ENCODE data around the gene MEAK7.

Gene MEAK7

DNA sequence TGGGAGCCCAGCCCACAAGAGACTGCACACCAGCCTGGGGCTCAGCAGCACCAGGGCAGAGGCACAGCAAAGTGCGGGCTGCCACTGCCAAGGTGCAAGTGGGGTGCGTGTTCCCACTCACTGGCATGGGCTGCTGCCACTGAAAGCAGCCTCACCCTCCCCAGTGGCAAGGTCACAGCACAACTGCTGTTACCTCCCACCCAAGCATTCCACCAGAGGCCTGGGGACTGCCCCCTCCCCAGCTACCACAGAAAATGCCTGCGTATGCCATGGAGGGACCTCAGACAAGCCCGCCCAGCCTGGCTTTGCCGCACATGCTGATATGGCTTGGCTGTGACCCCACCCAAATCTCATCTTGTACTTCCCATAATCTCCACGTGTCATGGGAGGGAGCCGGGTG is 33.1 kb downstream of the MEAK7 start:
- no peak for DNase-seq (ENCODE audit: low read depth in 2 of 3, low spot score in 1 of 3)

DNA sequence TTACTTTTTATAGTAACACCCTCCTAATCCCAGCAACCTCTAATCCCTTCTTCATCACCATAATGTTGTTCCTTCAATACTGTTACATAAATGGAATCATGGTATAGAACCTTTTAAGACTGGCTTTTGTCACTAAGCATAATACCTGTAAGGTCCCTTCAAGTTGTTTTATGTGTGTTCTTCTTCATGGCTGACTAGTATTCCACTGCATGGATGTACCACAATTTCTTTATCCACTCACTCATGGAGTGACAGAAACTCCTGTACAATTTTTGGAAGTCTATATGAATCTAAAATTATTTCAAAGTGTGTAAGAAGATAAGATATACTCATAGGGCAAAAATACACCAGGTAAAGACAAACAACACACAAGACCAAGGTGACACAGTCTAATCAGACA is 36.8 kb downstream of the MEAK7 start:
- DNase-seq (ENCODE audit: low read depth in 2 of 3, low spot score in 1 of 3) = no peak

DNA sequence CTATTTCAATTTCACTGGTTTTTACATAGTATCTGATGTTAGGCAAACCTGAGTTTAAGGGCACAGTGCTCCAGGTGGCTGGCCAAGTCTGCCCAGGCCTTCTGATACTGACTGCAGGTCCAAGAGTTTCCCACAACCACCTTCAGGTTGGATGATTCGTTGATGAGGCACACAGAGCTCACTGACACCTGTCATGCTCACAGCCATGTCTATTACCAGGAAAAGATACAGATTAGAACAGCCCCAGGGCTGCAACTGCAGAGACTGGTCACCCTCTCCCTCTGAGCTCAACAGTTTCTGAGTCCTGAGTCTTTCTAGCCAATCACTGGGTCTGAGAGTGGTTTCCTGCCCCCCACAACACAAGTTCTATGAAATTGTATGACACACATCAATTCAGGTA is 37.2 kb downstream of the MEAK7 start:
- DNase-seq (ENCODE audit: low read depth in 2 of 3, low spot score in 1 of 3) = no peak

DNA sequence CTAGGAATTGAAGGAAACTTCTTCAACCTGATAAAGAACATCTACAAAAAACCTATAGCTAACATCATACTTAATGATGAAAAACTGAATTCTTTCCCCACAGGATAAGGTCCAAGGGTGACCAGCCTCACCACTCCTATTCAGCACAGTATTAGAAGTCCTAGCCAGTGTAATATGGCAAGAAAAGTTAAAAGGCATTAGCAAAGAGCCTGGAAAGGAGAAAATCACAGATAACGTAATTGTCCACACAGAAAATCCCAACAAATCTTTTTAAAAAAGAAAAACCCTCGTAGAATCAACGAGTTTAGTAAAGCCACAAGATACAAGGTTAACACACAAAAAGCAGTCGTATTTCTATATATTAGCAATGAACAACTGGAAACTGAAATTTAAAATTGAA is 37.8 kb downstream of the MEAK7 start:
- DNase-seq (ENCODE audit: low read depth in 2 of 3, low spot score in 1 of 3) = no peak

- no peak for DNase-seq (ENCODE audit: low read depth in 2 of 3, low spot score in 1 of 3)
These were observed 39.3 kb downstream of the MEAK7 start for GRCh38 chr16:84465154-84465553.

DNA sequence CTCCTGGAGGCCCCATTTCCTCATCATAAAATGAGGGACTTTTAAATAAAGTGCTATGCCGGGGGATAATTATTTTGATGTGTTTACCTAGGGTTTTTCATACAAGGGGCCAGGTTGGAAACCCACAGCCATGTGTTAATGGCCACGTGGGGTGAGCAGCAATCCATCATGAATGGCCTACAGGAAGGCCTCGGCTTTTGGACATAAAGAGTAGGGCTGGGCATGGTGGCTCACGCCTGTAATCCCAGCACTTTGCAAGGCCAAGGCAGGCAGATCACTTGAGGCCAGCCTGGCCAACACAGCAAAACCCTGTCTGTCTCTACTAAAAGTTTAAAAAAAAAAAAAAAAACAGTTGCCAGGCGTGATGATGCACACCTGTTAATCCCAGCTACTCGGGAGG is 40.3 kb downstream of the MEAK7 start:
- no peak for DNase-seq (ENCODE audit: low read depth in 2 of 3, low spot score in 1 of 3)

DNA sequence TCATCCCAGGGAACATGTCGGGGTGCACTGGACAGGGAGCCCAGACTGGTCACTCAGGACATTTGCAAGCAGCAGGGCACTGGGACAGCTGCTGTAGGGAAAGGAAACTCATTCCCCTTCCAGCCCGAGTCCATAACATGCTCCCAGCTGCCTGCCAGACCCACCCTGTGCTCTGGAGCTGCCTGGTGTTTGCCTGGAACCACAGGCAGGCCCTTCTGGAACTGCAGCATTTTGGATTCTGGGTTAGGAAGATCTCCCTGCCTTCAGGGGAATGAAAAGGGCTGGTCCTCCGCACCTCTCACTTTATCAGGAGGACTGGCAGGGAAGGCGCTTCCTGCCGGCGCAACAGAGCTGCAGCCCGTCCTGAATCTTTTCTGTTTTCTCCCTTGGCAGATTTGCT is 41.2 kb downstream of the MEAK7 start:
- DNase-seq (ENCODE audit: low read depth in 2 of 3, low spot score in 1 of 3) = no peak

DNA sequence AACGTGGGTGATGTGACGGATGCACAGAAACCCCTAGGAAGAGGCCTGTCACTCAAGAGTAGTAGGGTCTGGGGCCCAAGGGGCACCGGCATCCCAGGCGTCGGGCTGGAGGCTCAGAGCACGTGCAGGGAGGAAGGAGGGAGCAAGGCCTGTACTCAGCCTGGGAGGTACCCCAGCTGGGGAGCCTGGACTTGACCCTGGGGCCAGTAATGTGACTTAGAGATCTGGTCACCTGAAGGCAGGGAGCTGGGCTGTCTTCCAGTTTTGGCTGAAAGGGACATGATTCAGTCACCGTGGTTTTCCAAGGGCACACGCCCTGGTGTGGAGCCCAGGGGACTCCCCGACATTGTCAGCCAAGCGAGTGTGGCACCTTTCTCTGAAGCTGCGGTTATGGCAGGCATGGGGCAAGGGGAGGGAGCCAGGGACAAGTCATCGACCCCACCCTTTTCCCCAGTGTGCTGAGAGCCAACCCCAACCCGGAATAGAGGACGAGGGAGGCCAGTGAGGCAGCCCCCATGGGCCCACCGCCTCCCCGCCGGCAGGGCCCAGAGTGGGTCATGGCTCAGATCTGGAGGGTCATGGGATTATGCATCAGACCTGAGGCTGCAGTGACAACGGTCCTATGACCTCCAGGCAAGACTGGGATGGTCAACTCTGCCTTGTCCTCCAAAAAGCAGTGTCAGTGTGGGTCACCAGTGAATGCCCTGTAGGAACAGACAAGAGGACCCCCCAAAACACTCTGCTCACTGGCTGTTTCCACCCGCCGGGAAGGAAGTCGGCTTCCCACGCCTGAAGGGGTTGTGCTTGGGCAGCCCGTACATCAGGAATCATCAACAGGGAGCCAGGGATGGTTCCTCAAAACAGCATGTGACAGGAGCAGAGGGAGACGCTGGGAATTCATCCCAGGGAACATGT is 41.9 kb downstream of the MEAK7 start:
- DNase-seq (ENCODE audit: low read depth in 2 of 3, low spot score in 1 of 3) = no peak

- no peak for DNase-seq (ENCODE audit: low read depth in 2 of 3, low spot score in 1 of 3)
These were observed 42.8 kb downstream of the MEAK7 start for GRCh38 chr16:84461413-84462295.

- no peak for DNase-seq (ENCODE audit: low read depth in 2 of 3, low spot score in 1 of 3)
These were observed 43.4 kb downstream of the MEAK7 start for GRCh38 chr16:84461029-84461412.

DNA sequence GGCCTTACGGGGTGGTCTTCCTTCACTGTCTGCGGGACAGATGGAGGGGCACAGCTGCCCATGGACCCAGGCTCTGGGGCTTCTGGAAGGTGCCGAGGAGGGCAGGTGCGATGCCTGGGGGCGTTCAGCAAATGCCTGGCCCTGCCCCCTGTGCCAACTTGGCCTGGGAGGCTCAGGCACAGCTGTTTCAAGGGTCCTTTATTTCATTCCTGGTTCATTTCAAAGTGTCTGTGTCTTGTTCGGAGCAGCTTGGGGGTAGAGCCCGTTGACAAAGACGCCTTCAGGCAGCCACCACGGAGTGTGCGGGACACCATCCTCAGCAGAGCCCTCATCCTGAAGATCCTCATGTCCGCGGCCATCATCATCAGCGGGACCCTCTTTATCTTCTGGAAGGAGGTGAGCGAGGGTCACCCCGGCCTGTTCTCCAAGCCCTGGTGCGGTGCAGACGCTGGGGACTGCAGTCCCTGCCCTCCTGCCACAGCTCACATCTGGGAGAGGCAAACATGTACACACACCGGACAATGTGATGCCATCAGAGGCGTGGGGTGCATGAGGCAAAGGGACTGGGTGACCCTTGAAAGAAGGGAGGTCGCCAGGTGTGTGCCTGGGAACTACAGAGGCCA is 43.9 kb downstream of the MEAK7 start:
- DNase-seq (ENCODE audit: low read depth in 2 of 3, low spot score in 1 of 3) = no peak

GRCh38 chr16:84459941-84460405 is 44.5 kb downstream of the MEAK7 start:
- no peak for DNase-seq (ENCODE audit: low read depth in 2 of 3, low spot score in 1 of 3)

DNA sequence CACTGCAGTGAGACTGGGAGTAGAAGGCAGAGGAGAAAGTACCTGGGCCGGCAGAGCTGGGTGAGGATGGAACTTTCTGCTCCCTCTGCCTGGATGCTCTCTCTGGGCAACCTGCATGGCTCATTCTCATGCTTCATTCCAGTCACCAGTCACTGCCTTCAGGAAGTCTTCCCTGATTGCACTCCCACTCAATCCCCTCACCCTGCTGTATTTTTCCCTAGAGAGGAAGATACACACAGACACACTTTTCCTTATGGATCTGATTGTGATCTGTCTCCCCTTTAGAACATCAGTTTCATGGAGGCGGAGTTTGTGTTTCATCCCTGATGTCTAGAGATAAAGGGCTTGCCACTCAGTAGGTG is 44.9 kb downstream of the MEAK7 start:
- no peak for DNase-seq (ENCODE audit: low read depth in 2 of 3, low spot score in 1 of 3)

DNA sequence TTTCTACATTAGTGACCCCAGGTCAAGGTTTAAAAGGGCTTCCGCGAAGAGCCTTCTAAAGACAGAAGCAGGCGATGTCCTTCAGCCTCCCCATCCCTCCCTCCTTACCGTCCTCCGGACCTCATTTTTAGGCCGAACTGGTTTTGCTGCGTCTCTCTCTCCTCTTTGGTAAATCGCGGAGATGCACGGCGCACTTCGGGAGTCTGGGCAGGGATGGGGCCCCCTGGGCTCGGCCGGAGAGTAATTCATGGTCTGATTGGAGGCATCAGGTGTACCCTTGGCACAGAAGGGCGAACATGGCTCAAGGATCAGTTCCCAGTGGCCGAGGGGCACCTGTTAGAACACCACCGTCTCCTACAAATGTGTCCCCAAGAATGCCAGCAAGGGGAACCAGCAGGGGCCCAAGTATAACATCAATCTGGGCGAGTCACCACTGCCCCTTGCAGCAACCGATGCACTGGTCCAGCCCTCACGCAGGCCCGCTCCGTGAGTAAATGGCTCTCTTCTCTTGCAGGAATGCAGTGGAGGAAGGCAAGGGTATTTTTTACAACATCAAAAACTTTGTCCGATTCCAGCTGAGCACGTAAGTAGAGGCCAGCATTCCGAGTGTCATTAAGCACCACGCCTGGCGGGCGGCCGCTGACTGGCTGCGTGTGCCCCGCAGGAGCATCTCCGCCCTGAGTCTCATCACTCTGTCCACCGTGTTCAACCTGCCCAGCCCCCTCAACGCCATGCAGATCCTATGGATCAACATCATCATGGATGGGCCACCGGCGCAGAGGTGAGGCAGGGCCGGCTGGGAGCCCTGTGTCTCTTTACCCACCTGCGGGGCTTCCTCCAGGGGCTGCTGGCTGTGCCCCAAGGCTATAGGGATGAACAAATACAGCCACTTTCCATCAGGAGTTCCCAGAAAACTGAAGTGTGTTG is 45.6 kb downstream of the MEAK7 start:
- DNase-seq (ENCODE audit: low read depth in 2 of 3, low spot score in 1 of 3) = no peak

DNA sequence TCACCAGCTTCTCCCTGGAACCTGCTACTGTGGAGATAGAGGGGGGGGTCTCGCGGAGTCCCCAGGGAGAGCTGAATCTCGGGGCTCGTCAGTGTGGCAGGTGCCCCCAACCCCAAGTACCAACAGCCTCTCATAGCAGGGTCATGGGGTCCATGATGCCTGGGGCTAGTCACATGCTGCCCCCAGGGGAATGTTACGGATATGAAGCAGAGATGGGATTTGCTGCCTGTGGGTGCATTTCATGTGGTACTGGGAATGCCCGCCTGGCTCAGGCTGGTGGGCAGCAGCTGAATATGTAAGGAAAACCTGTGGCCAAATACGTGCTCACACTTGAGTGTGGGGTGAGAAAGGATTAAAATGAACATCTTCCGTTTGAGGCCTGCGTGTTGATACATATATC is 49.4 kb downstream of the MEAK7 start:
- no peak for DNase-seq (ENCODE audit: low read depth in 2 of 3, low spot score in 1 of 3)
